GM23248 (cell line): Measurements from ENCODE around the gene TMX1. TPM values are rescaled to one million over a fixed set of nuclear protein-coding genes. Genes with fewer than 3 reads are reported as not detected.

Experiments used
- DNase-seq: peaks from one replicate; pipeline ENCODE4 v3.0.0-alpha.2; 2015
- H2AFZ ChIP-seq: fragments of 200-600 bp; sonication (generic); 2 replicates; pipeline ENCODE4 v1.6.1; 2016; ENCODE audit warnings: antibody characterized with exemption
- H3F3A ChIP-seq: fragments of 200-600 bp; sonication (generic); 2 replicates; pipeline ENCODE4 v1.6.1; 2016; ENCODE audit warnings: mild to moderate bottlenecking, antibody characterized with exemption, mixed run types; ENCODE audit not compliant: insufficient read depth
- H3K27ac ChIP-seq: fragments of 200-600 bp; sonication (generic); 2 replicates; pipeline ENCODE4 v1.5.1; 2016; ENCODE audit warnings: mild to moderate bottlenecking
- H3K27me3 ChIP-seq: fragments of 200-600 bp; sonication (generic); replicated peaks from 2 replicates; pipeline ENCODE4 v1.6.1; 2016; ENCODE audit warnings: mild to moderate bottlenecking; ENCODE audit not compliant: insufficient read depth
- H3K36me3 ChIP-seq: fragments of 200-600 bp; sonication (generic); 2 replicates; pipeline ENCODE4 v1.6.1; 2016; ENCODE audit warnings: low read depth, mild to moderate bottlenecking
- H3K4me1 ChIP-seq: fragments of 200-600 bp; sonication (generic); 2 replicates; pipeline ENCODE4 v1.6.1; 2016; ENCODE audit warnings: mild to moderate bottlenecking; ENCODE audit not compliant: insufficient read depth
- H3K4me2 ChIP-seq: fragments of 200-600 bp; sonication (generic); one replicate; pipeline ENCODE4 v1.6.1; 2016; ENCODE audit warnings: mild to moderate bottlenecking; ENCODE audit not compliant: unreplicated experiment
- H3K4me3 ChIP-seq: fragments of 200-600 bp; sonication (generic); 2 replicates; pipeline ENCODE4 v1.5.1; 2016; ENCODE audit warnings: mild to moderate bottlenecking
- H3K79me2 ChIP-seq: fragments of 200-600 bp; sonication (generic); 2 replicates; pipeline ENCODE4 v1.6.1; 2016; ENCODE audit warnings: mild to moderate bottlenecking; ENCODE audit not compliant: insufficient read depth
- H3K9ac ChIP-seq: fragments of 200-600 bp; sonication (generic); 2 replicates; pipeline ENCODE4 v1.6.1; 2016; ENCODE audit warnings: mild to moderate bottlenecking
- H3K9me2 ChIP-seq: fragments of 200-600 bp; sonication (generic); 2 replicates; pipeline ENCODE4 v1.6.1; 2016; ENCODE audit warnings: mixed run types, mild to moderate bottlenecking, moderate library complexity; ENCODE audit not compliant: insufficient read depth
- H3K9me3 ChIP-seq: fragments of 200-600 bp; sonication (generic); one replicate; pipeline ENCODE4 v1.6.1; 2017; ENCODE audit warnings: low read depth
- H4K20me1 ChIP-seq: fragments of 200-600 bp; sonication (generic); 2 replicates; pipeline ENCODE4 v1.6.0; 2016; ENCODE audit not compliant: insufficient read depth
- EZH2 ChIP-seq: fragments of 200-600 bp; sonication (generic); IDR thresholded peaks from 2 replicates; pipeline ENCODE4 v1.6.1; 2018; ENCODE audit warnings: antibody characterized with exemption, mild to moderate bottlenecking; ENCODE audit not compliant: insufficient read depth, poor library complexity, severe bottlenecking
- EZH2phosphoT487 ChIP-seq: fragments of 200-600 bp; sonication (generic); IDR thresholded peaks from 2 replicates; pipeline ENCODE4 v1.6.1; 2018; ENCODE audit warnings: antibody characterized with exemption, moderate library complexity, mild to moderate bottlenecking, low read depth; ENCODE audit not compliant: insufficient read depth
- WGBS, 2 experiments: methylation state at CpG; one replicate each; pipeline ENCODE4 v1.1.6; 2015 to 2017; ENCODE audit warnings: low lambda C conversion rate in 2 of 2, low coverage in 1 of 2; ENCODE audit errors: missing lambda C conversion rate in 2 of 2; 5-methylcytosine and 5-hydroxymethylcytosine counted together
- in situ Hi-C: fragments of 300-500 bp; cut with MboI; formaldehyde crosslinking; loops from 2 replicates; pipeline ENCODE4 v1.15.0; 2020
- polyA plus RNA-seq: library from polyadenylated mRNA; unstranded; fragments of >200 nt; fragmentation: Nextera tagmentation; extraction: Ambion mirVana; gene quantifications from 2 replicates; pipeline ENCODE4 v1.2.1, GENCODE V29; 2016
- total RNA-seq: library from RNA; depleted of rRNA; stranded (reverse); fragments of >200 nt; shearing (Covaris generic); gene quantifications from 2 replicates; pipeline ENCODE4 v1.2.3, GENCODE V29; 2014

TMX1 gene
- total and polyA plus RNA-seq, 2 experiments from 2014 or later, result 54.8 to 67.9 TPM

DNA sequence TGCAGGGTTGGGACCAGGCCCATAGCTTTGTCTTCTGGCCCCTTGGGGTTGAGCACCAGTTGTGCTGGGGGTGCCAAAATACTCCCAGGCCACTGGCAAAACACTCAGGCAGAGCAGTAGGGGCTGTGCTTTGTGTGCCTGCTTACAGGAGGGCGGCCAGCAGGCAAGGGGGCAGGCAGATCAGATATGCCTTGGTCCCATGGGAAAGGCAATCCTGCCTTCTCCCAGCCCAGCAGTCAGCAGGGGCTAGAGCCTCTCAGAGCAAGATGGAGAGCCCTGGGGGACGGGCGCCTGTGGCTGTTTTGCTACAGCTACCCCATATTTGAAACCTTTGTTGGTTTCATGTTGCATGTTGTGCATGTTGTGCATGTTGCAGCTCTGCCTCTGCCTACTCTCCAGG is 36.2 kb upstream of the TMX1 start:
- Histone ChIP-seq H3K9ac (no peak overlapping the region), H3F3A (no peaks in the 10 kb centered on the region), H3K4me2 (no peak overlapping the region), H3K9me3 (no peaks in the 10 kb centered on the region), H3K36me3 (no peaks in the 10 kb centered on the region), H3K27me3 (peaks cover 70% of the 10 kb centered on the region), H3K27ac (no peak overlapping the region), H3K4me1 (no peaks in the 10 kb centered on the region), H3K4me3 (no peak overlapping the region), H3K79me2 (no peaks in the 10 kb centered on the region), H2AFZ (no peak overlapping the region), H4K20me1 (no peaks in the 10 kb centered on the region), H3K9me2 (no peaks in the 10 kb centered on the region)
- in situ Hi-C loops, result loop anchor here (10.0 to 25.0 kb wide), 2 partner anchors 249 to 592 kb away; no protein-coding TSS in a partner anchor
- WGBS, 2 experiments, result 90 to 95% methylated on average over 2 to 3 of the region's 3 CpGs
- DNase-seq, result no peak
- no peak for TF ChIP-seq EZH2
- no peak for TF ChIP-seq EZH2phosphoT487

DNA sequence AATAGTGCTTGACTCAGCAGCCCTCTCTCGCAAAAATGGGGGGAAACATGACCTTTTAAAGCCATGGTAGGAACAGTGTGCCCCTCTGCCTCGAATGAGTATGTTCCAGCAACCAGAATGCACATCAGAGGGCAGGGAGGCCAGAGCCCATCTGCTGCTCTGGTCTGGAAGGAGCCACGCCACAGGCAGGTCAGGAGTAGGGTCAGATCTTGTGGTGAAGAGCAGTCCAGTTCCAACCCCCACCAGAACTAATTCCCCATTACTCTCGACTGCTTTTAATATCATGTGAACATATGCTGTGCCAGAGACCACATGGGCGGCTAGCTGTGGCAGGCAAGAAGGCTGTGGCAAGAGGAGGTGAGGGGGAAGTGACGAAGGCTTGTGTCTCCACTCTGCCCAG is 34.6 kb upstream of the TMX1 start:
- no peak overlapping the region for H3K27ac ChIP-seq

DNA sequence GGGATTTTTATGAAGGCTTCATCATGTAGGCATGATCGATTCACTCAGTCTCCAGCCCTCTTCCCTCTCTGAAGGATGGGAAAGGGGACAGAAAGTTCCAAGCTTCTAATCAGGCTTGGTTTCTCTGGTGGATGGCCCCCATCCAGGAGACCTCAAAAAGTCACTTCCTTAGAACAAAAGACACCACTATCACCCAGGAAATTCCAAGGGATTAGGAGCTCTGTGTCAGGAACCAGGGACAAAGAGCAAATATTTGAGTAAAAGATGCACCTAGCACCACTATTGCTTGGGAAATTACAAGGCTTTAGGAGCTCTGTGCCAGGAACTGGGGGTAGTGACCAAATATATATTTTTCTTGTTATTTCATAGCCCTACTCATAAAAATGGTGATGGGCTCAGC is 33.6 kb upstream of the TMX1 start:
- Histone ChIP-seq H3K79me2 (no peaks in the 10 kb centered on the region), H3K4me3 (no peak overlapping the region), H3K4me1 (no peaks in the 10 kb centered on the region), H2AFZ (no peak overlapping the region), H3K9ac (no peak overlapping the region), H3K27ac (no peak overlapping the region), H3K9me2 (no peaks in the 10 kb centered on the region), H3K9me3 (no peaks in the 10 kb centered on the region), H4K20me1 (no peaks in the 10 kb centered on the region), H3K4me2 (no peak overlapping the region), H3K27me3 (peaks cover 74% of the 10 kb centered on the region), H3F3A (no peaks in the 10 kb centered on the region), H3K36me3 (no peaks in the 10 kb centered on the region)
- 73 to 89% methylated on average over 1 of the region's 1 CpG for WGBS, 2 experiments
- DNase-seq, result no peak
- TF ChIP-seq EZH2phosphoT487 (no peak), EZH2 (no peak)
- in situ Hi-C loops, result loop anchor here (10.0 to 25.0 kb wide), 2 partner anchors 252 to 594 kb away; no protein-coding TSS in a partner anchor

More for the DNA sequence above, 34.6 kb upstream of the TMX1 start:
- no peaks in the 10 kb centered on the region for H3K9me3 ChIP-seq
- H3K9ac ChIP-seq, result no peak overlapping the region
- TF ChIP-seq EZH2 (no peak), EZH2phosphoT487 (no peak)
- no peak overlapping the region for H3K4me2 ChIP-seq
- no peak overlapping the region for H2AFZ ChIP-seq
- no peaks in the 10 kb centered on the region for H3K79me2 ChIP-seq
- H3K9me2 ChIP-seq, result no peaks in the 10 kb centered on the region
- in situ Hi-C loops, result loop anchor here (10.0 to 25.0 kb wide), 2 partner anchors 251 to 593 kb away; no protein-coding TSS in a partner anchor
- WGBS, 2 experiments, result 49 to 50% methylated on average over 6 of the region's 6 CpGs
- H3K27me3 ChIP-seq, result peaks cover 75% of the 10 kb centered on the region
- no peaks in the 10 kb centered on the region for H3K4me1 ChIP-seq
- no peaks in the 10 kb centered on the region for H3K36me3 ChIP-seq
- no peak overlapping the region for H3K4me3 ChIP-seq
- H3F3A ChIP-seq, result no peaks in the 10 kb centered on the region
- H4K20me1 ChIP-seq, result no peaks in the 10 kb centered on the region
- DNase-seq, result no peak

DNA sequence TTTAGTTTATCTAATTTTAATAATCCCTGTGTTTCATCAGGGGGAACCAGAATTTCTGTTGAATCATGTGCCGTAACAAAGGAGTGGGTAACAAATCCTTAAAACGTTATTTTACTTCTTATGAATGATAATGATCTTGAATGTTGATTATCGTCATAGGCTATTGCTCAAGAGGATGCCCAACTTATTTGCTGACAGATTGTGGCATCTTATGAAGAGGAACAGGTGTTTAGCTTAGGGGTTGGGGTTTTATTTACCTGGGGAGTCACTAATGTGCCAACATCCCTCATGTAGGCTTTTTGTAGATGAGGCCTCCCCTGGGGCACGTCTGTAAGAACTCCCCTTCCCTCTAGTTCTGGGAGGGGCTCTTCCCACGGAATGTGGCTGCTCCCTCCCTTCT is 32.4 kb upstream of the TMX1 start:
- Histone ChIP-seq H3K9me3 (no peaks in the 10 kb centered on the region), H3K79me2 (no peaks in the 10 kb centered on the region), H2AFZ (no peak overlapping the region), H3K4me3 (no peak overlapping the region), H3K9ac (no peak overlapping the region), H3K36me3 (no peaks in the 10 kb centered on the region), H3K4me2 (no peak overlapping the region), H3K4me1 (no peaks in the 10 kb centered on the region), H3K9me2 (no peaks in the 10 kb centered on the region), H4K20me1 (no peaks in the 10 kb centered on the region), H3F3A (no peaks in the 10 kb centered on the region), H3K27ac (no peak overlapping the region), H3K27me3 (peaks cover 64% of the 10 kb centered on the region)
- no peak for TF ChIP-seq EZH2
- no peak for TF ChIP-seq EZH2phosphoT487
- 47 to 50% methylated on average over 5 of the region's 5 CpGs for WGBS, 2 experiments
- in situ Hi-C loops, result loop anchor here (10.0 to 25.0 kb wide), 2 partner anchors 253 to 595 kb away; no protein-coding TSS in a partner anchor
- no peak for DNase-seq
